Lower leg skin (tissue), 3 donors: ENCODE results near the gene SIL1.

Source experiments
- CTCF ChIP-seq, 3 donors: fragments of 450-650 bp; IDR thresholded peaks; one replicate each; pipeline ENCODE4 v1.5.1; 2016; ENCODE audit warnings: antibody characterized with exemption in 3 of 3, mild to moderate bottlenecking in 3 of 3, moderate library complexity in 2 of 3
- POLR2A ChIP-seq, 2 donors: fragments of 450-650 bp; IDR thresholded peaks; one replicate each; pipeline ENCODE4 v1.6.1; 2016 to 2017; ENCODE audit warnings: antibody characterized with exemption in 2 of 2, mild to moderate bottlenecking in 1 of 2, moderate library complexity in 1 of 2

- TF ChIP-seq CTCF (IDR thresholded peaks at IDR 0.05) (no peak), POLR2A (IDR thresholded peaks at IDR 0.05) (no peak)
Measured at GRCh38 chr5:138954257-138955012, 243.7 kb downstream of the SIL1 start.
